Measurements from ENCODE around the gene ZNF652.

The ZNF652 gene

DNA sequence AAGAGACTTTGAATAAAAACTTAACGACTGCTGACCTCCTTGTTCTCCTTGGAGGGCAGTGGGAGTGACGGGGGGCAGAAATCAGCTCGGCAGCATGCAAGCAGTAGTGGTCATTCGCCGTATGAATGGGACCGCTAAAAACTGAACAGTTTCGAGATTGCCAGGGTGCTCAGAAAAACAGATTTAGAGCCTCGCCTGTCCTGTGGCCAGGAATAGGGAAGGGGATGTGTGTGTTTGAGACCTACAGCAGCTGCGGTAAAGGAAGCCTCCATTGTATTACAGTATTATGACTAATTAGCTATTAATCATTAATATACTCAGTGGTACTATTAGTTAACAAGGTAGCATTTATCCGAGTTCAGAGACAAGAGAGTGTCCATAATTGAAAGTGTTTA, 670 bp upstream of the ZNF652 start:
- Histone ChIP-seq H4K12ac (ENCODE audit: low read depth, low read length) (peak overlapping the region; percentile 35), H3K9ac (ENCODE audit: low read length) (no peak overlapping the region), H3K36me3 (ENCODE audit: control insufficient read depth in 1 of 2, insufficient read depth in 2 of 2, low read length in 2 of 2) (no peaks in the 10 kb centered on the region), H3K14ac (ENCODE audit: low read length) (no peak overlapping the region), H3K79me1 (ENCODE audit: low read length) (peaks cover 9% of the 10 kb centered on the region), H3K4me1 (ENCODE audit: control insufficient read depth in 1 of 2, insufficient read depth in 2 of 2, low read length in 2 of 2) (peaks cover 2 to 6% of the 10 kb centered on the region in 2 experiments), H3K27me3 (ENCODE audit: insufficient read depth, low read length) (no peaks in the 10 kb centered on the region), H3K4ac (ENCODE audit: low read depth, low read length) (no peak overlapping the region), H3K9me3 (ENCODE audit: insufficient read depth, low read depth, low read length) (no peaks in the 10 kb centered on the region), H4K91ac (ENCODE audit: low read depth, low read length) (peak overlapping the region; percentile 11), H2BK5ac (ENCODE audit: low read depth, low read length, poor library complexity) (peak overlapping the region; percentile 11), H2AFZ (ENCODE audit: insufficient read depth, low read length, poor library complexity) (peak overlapping the region; percentile 85), H3K4me2 (ENCODE audit: low read length) (peak overlapping the region; percentile 91), H2BK12ac (ENCODE audit: low read length) (no peak overlapping the region), H2AK5ac (ENCODE audit: low read length) (no peak overlapping the region), H3K18ac (ENCODE audit: low read length) (no peak overlapping the region), H3K4me3 (ENCODE audit: low read depth, low read length) (peak overlapping the region; percentile 20), H4K8ac (ENCODE audit: low read depth, low read length) (peak overlapping the region; percentile 79), H2BK120ac (ENCODE audit: insufficient read depth, low read length, poor library complexity) (no peak overlapping the region), H3K27ac (ENCODE audit: low read depth, low read length) (peak overlapping the region; percentile 2), H3K79me2 (ENCODE audit: control insufficient read depth, insufficient read depth, low read length, poor library complexity) (peaks cover 11% of the 10 kb centered on the region), H3K23ac (ENCODE audit: low read length) (no peak overlapping the region)
- no peak for DNase-seq
- WGBS (ENCODE audit: extremely low coverage, insufficient coverage, insufficient read length): no CpG with 5 or more reads among the region's 10 CpGs

GRCh38 chr17:49361129-49361901, 735 bp downstream of the ZNF652 start:
- peak overlapping the region; percentile 98 for H3K14ac ChIP-seq (ENCODE audit: low read length)
- H2BK12ac ChIP-seq (ENCODE audit: low read length): peak overlapping the region; percentile 16
- H2BK120ac ChIP-seq (ENCODE audit: insufficient read depth, low read length, poor library complexity): peak overlapping the region; percentile 86
- no peaks in the 10 kb centered on the region for H3K27me3 ChIP-seq (ENCODE audit: insufficient read depth, low read length)
- no peaks in the 10 kb centered on the region for H3K9me3 ChIP-seq (ENCODE audit: insufficient read depth, low read depth, low read length)
- peak overlapping the region; percentile 89 for H3K4me3 ChIP-seq (ENCODE audit: low read depth, low read length)
- peak overlapping the region; percentile 99 for H3K27ac ChIP-seq (ENCODE audit: low read depth, low read length)
- H2AK5ac ChIP-seq (ENCODE audit: low read length): peak overlapping the region; percentile 82
- H3K79me1 ChIP-seq (ENCODE audit: low read length): peaks cover 9% of the 10 kb centered on the region
- no peak overlapping the region for H3K23ac ChIP-seq (ENCODE audit: low read length)
- DNase-seq: peak; percentile 35 to 43
- H3K36me3 ChIP-seq (ENCODE audit: control insufficient read depth in 1 of 2, insufficient read depth in 2 of 2, low read length in 2 of 2): no peaks in the 10 kb centered on the region
- peak overlapping the region; percentile 99 for H3K18ac ChIP-seq (ENCODE audit: low read length)
- peak overlapping the region; percentile 88 for H3K9ac ChIP-seq (ENCODE audit: low read length)
- peak overlapping the region; percentile 91 for H2AFZ ChIP-seq (ENCODE audit: insufficient read depth, low read length, poor library complexity)
- H2BK5ac ChIP-seq (ENCODE audit: low read depth, low read length, poor library complexity): peak overlapping the region; percentile 91
- no CpG with 5 or more reads among the region's 52 CpGs for WGBS (ENCODE audit: extremely low coverage, insufficient coverage, insufficient read length)
- H3K4me1 ChIP-seq (ENCODE audit: control insufficient read depth in 1 of 2, insufficient read depth in 2 of 2, low read length in 2 of 2): peaks cover 2 to 6% of the 10 kb centered on the region in 2 experiments
- peaks cover 11% of the 10 kb centered on the region for H3K79me2 ChIP-seq (ENCODE audit: control insufficient read depth, insufficient read depth, low read length, poor library complexity)
- peak overlapping the region; percentile 94 for H4K91ac ChIP-seq (ENCODE audit: low read depth, low read length)
- H3K4me2 ChIP-seq (ENCODE audit: low read length): peak overlapping the region; percentile 69
- peak overlapping the region; percentile 91 for H3K4ac ChIP-seq (ENCODE audit: low read depth, low read length)
- peak overlapping the region; percentile 93 for H4K12ac ChIP-seq (ENCODE audit: low read depth, low read length)
- H4K8ac ChIP-seq (ENCODE audit: low read depth, low read length): peak overlapping the region; percentile 95

DNA sequence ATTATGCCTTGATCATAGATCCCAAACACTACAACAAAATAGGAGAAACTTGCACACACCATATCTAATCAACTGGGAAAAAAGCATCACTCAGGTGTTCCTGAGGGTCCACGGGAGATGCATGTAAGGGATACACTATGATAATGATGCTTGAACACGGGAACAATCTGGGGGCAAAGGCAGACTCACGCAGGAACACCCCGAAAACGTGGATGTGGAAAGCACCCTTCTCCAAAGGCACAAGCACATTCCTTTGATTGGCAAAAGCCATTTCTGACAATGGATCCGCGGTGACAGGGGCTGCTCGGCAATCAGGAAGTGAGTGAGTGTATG, 1.3 kb downstream of the ZNF652 start:
- no peak overlapping the region for H2AK5ac ChIP-seq (ENCODE audit: low read length)
- no peak overlapping the region for H3K27ac ChIP-seq (ENCODE audit: low read depth, low read length)
- peak overlapping the region; percentile 16 for H3K4ac ChIP-seq (ENCODE audit: low read depth, low read length)
- no peak overlapping the region for H4K12ac ChIP-seq (ENCODE audit: low read depth, low read length)
- peak overlapping the region; percentile 89 for H3K4me3 ChIP-seq (ENCODE audit: low read depth, low read length)
- DNase-seq: no peak
- no peak overlapping the region for H4K8ac ChIP-seq (ENCODE audit: low read depth, low read length)
- no peaks in the 10 kb centered on the region for H3K27me3 ChIP-seq (ENCODE audit: insufficient read depth, low read length)
- H3K4me2 ChIP-seq (ENCODE audit: low read length): peak overlapping the region; percentile 69
- H3K4me1 ChIP-seq (ENCODE audit: control insufficient read depth in 1 of 2, insufficient read depth in 2 of 2, low read length in 2 of 2): peaks cover 2 to 6% of the 10 kb centered on the region in 2 experiments
- H2AFZ ChIP-seq (ENCODE audit: insufficient read depth, low read length, poor library complexity): no peak overlapping the region
- peaks cover 11% of the 10 kb centered on the region for H3K79me2 ChIP-seq (ENCODE audit: control insufficient read depth, insufficient read depth, low read length, poor library complexity)
- peaks cover 9% of the 10 kb centered on the region for H3K79me1 ChIP-seq (ENCODE audit: low read length)
- H3K9me3 ChIP-seq (ENCODE audit: insufficient read depth, low read depth, low read length): no peaks in the 10 kb centered on the region
- H3K14ac ChIP-seq (ENCODE audit: low read length): no peak overlapping the region
- no peak overlapping the region for H2BK12ac ChIP-seq (ENCODE audit: low read length)
- H3K36me3 ChIP-seq (ENCODE audit: control insufficient read depth in 1 of 2, insufficient read depth in 2 of 2, low read length in 2 of 2): no peaks in the 10 kb centered on the region
- no CpG with 5 or more reads among the region's 8 CpGs for WGBS (ENCODE audit: extremely low coverage, insufficient coverage, insufficient read length)
- H2BK5ac ChIP-seq (ENCODE audit: low read depth, low read length, poor library complexity): no peak overlapping the region
- H2BK120ac ChIP-seq (ENCODE audit: insufficient read depth, low read length, poor library complexity): no peak overlapping the region
- no peak overlapping the region for H3K23ac ChIP-seq (ENCODE audit: low read length)
- H3K18ac ChIP-seq (ENCODE audit: low read length): no peak overlapping the region
- no peak overlapping the region for H4K91ac ChIP-seq (ENCODE audit: low read depth, low read length)
- no peak overlapping the region for H3K9ac ChIP-seq (ENCODE audit: low read length)

DNA sequence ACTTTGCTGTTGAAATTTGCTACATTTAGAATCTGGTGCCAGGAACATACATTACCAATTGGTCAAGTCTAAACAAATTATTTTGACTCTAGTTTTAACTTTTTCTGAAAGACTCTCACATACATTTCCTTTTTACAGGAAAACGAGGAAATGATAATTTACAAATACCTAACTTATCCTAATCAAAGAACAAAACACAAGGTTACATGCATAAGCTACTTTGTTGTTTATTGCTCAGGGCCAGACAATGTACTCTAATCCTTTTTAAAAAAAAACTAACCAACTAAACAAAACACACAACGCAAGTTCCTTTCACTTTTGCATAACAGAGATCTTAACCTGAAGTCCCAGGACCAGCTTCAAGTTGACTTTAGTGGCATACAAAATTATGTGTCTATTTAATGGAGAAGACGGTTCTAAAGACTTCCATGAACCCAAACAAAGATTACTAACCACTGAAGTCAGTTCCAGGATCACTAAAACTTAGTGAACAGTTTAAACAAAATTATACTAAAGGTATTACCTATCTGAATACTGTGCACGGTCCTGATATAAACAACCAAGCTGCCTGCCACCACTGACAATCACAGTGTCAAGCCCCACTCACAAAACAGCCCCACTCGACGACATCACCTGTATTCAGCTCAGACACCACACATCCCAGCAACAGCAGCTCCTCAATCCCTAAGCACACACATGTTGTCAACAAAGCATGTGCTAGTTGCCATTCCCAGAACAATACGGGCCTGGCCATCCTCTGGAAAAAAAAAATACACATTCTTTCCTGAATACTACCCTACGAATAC, 1.9 kb downstream of the ZNF652 start:
- H3K4me3 ChIP-seq (ENCODE audit: low read depth, low read length): no peak overlapping the region
- no peak overlapping the region for H4K91ac ChIP-seq (ENCODE audit: low read depth, low read length)
- peaks cover 2 to 6% of the 10 kb centered on the region in 2 experiments for H3K4me1 ChIP-seq (ENCODE audit: control insufficient read depth in 1 of 2, insufficient read depth in 2 of 2, low read length in 2 of 2)
- no peak overlapping the region for H2BK5ac ChIP-seq (ENCODE audit: low read depth, low read length, poor library complexity)
- H4K12ac ChIP-seq (ENCODE audit: low read depth, low read length): no peak overlapping the region
- no peaks in the 10 kb centered on the region for H3K9me3 ChIP-seq (ENCODE audit: insufficient read depth, low read depth, low read length)
- H3K18ac ChIP-seq (ENCODE audit: low read length): no peak overlapping the region
- no peak overlapping the region for H3K27ac ChIP-seq (ENCODE audit: low read depth, low read length)
- no peak overlapping the region for H3K9ac ChIP-seq (ENCODE audit: low read length)
- WGBS (ENCODE audit: extremely low coverage, insufficient coverage, insufficient read length): 100% methylated on average over 1 of the region's 8 CpGs
- no peak overlapping the region for H2AK5ac ChIP-seq (ENCODE audit: low read length)
- no peak overlapping the region for H2AFZ ChIP-seq (ENCODE audit: insufficient read depth, low read length, poor library complexity)
- H3K14ac ChIP-seq (ENCODE audit: low read length): no peak overlapping the region
- H3K79me2 ChIP-seq (ENCODE audit: control insufficient read depth, insufficient read depth, low read length, poor library complexity): peaks cover 11% of the 10 kb centered on the region
- H3K27me3 ChIP-seq (ENCODE audit: insufficient read depth, low read length): no peaks in the 10 kb centered on the region
- no peak overlapping the region for H3K23ac ChIP-seq (ENCODE audit: low read length)
- H3K4me2 ChIP-seq (ENCODE audit: low read length): peak overlapping the region; percentile 69
- H3K4ac ChIP-seq (ENCODE audit: low read depth, low read length): peak overlapping the region; percentile 57
- peaks cover 9% of the 10 kb centered on the region for H3K79me1 ChIP-seq (ENCODE audit: low read length)
- H2BK120ac ChIP-seq (ENCODE audit: insufficient read depth, low read length, poor library complexity): no peak overlapping the region
- no peak overlapping the region for H4K8ac ChIP-seq (ENCODE audit: low read depth, low read length)
- DNase-seq: peak in 1 of 2 donors; percentile 38
- H2BK12ac ChIP-seq (ENCODE audit: low read length): no peak overlapping the region
- H3K36me3 ChIP-seq (ENCODE audit: control insufficient read depth in 1 of 2, insufficient read depth in 2 of 2, low read length in 2 of 2): no peaks in the 10 kb centered on the region
